NCI-H1930 (cell line): ENCODE measurements around the gene ADM2.
A peak's percentile ranks its signal among the peaks of the same experiment; 100 is the strongest.
"Not testable (repeated sequence)": the region's sequence is repeated elsewhere in the genome, so short reads cannot be mapped to it uniquely, and the experiment has no call there.

ENCODE experiments used
- DNase-seq, 2 experiments: peaks; one replicate each; lab custom pipeline; 2025; lab: John Stamatoyannopoulos, UW

The ADM2 gene

GRCh38 chr22:50481440-50482106 is at the start of gene ADM2:
TSS of gene ADM2 (plus strand) at chr22:50481543. CDS start at chr22:50481848, 305 bp downstream.
- peak in 1 of 2 experiments; percentile 42 for DNase-seq

GRCh38 chr22:50432131-50432876 is 49.0 kb upstream of the ADM2 start:
- DNase-seq = no peak

GRCh38 chr22:50432877-50433510 is 48.3 kb upstream of the ADM2 start:
- not testable (repeated sequence) for DNase-seq

- DNase-seq = no peak
Measured at GRCh38 chr22:50434849-50435248, 46.5 kb upstream of the ADM2 start.

GRCh38 chr22:50435291-50436014 is 45.9 kb upstream of the ADM2 start:
- no peak for DNase-seq

- no peak for DNase-seq
Measured at GRCh38 chr22:50436015-50436830, 45.1 kb upstream of the ADM2 start.

- DNase-seq = no peak
Measured at GRCh38 chr22:50436841-50437341, 44.5 kb upstream of the ADM2 start.

- DNase-seq = no peak
Measured at GRCh38 chr22:50437511-50438304, 43.6 kb upstream of the ADM2 start.

GRCh38 chr22:50438305-50439275 is 42.8 kb upstream of the ADM2 start:
- no peak for DNase-seq

- DNase-seq = no peak
Measured at GRCh38 chr22:50439314-50439870, 42.0 kb upstream of the ADM2 start.

GRCh38 chr22:50439871-50440331 is 41.4 kb upstream of the ADM2 start:
- DNase-seq = no peak

- no peak for DNase-seq
Measured at GRCh38 chr22:50440544-50441249, 40.6 kb upstream of the ADM2 start.

- no peak for DNase-seq
Measured at GRCh38 chr22:50441428-50441993, 39.8 kb upstream of the ADM2 start.

GRCh38 chr22:50443197-50443596 is 38.1 kb upstream of the ADM2 start:
- DNase-seq = no peak

- DNase-seq = no peak
Measured at GRCh38 chr22:50443801-50444625, 37.3 kb upstream of the ADM2 start.

GRCh38 chr22:50444663-50445062 is 36.7 kb upstream of the ADM2 start:
- DNase-seq = no peak
